HG03378 (cell line): ENCODE results near the gene PCSK6.
"Not testable (repeated sequence)": the region's sequence is repeated elsewhere in the genome, so short reads cannot be mapped to it uniquely, and the experiment has no call there.

Experiments
- ATAC-seq: cut with Tn5 transposase; IDR thresholded peaks from one replicate; pipeline ENCODE4 v1.9.1; 2021; ENCODE audit warnings: mild to moderate bottlenecking, moderate library complexity; ENCODE audit not compliant: unreplicated experiment

PCSK6 gene

GRCh38 chr15:101362986-101363566 is 126.4 kb downstream of the PCSK6 start:
- ATAC-seq, result no peak

GRCh38 chr15:101362359-101362758 is 127.1 kb downstream of the PCSK6 start:
- ATAC-seq, result no peak

- ATAC-seq, result no peak
These were observed 128.1 kb downstream of the PCSK6 start for GRCh38 chr15:101361418-101361817.

DNA sequence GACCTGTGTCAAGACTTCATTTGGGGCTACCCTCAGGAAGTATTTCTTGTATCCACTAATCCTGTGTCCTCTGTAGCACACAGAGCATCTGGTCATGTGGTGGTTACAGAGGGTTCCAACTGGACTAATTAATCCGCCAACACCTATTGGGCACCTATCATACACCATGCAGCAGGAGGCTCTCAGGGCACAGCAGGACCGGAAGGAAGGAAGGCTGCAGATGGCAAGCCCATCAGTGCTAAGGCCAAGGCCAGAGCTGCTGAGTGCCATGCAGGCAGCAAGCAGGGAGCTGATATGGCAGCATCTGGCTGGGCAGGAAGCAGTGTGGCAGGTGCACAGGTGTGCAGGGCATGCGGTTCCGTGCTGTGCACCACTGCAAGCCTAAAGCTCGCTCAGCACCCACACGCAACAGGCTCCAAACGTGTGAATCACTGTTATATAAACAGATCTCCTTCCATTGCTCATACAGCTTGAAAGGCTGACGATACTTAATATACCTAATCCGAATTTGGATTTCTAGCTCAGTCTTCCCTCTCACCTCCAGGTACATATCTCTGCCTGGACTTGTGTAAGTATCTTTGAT is 130.1 kb downstream of the PCSK6 start:
- no peak for ATAC-seq

- ATAC-seq, result no peak
These were observed 130.6 kb downstream of the PCSK6 start for GRCh38 chr15:101358895-101359294.

- no peak for ATAC-seq
These were observed 131.6 kb downstream of the PCSK6 start for GRCh38 chr15:101357885-101358284.

- ATAC-seq, result no peak
These were observed 132.2 kb downstream of the PCSK6 start for GRCh38 chr15:101357333-101357732.

- ATAC-seq, result not testable (repeated sequence)
These were observed 132.9 kb downstream of the PCSK6 start for GRCh38 chr15:101356512-101357172.

DNA sequence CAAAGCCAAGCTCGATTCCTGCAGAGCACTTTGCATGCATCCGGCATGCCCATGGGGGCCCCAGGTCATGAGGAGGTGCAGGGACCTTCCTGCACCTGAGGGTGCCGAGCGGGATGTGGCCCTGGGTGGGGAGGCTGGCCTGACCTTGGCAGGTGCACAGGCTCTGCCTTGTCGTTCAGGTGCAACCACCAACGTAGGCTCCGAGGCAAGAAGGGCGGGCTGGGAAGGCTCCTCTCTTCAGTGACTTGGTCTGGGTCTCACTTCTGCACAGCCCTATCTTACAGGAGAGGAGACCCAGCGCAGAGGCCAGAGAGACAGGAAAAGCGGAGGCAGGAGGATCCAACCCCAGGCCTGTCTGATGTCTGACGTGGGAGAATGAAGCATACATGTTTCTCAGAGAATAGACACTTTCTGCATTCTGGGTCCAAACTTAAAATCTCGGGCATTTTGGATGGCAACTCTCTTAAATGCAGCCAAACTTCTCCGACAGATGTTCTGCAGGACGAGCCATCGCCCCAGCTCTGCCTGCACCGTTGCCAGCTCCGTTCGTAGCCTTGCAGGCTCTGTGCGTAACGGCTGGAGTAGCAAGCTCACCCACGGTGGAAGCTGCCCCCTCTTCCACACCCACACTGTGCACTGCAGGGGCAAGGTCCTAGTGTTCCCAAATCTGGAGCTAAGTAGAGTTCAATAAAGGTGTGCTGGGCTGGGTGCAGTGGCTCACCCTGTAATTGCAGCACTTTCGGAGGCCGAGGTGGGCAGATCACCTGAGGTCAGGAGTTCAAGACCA is 133.6 kb downstream of the PCSK6 start:
- ATAC-seq, result no peak

- no peak for ATAC-seq
These were observed 134.4 kb downstream of the PCSK6 start for GRCh38 chr15:101354891-101355623.

DNA sequence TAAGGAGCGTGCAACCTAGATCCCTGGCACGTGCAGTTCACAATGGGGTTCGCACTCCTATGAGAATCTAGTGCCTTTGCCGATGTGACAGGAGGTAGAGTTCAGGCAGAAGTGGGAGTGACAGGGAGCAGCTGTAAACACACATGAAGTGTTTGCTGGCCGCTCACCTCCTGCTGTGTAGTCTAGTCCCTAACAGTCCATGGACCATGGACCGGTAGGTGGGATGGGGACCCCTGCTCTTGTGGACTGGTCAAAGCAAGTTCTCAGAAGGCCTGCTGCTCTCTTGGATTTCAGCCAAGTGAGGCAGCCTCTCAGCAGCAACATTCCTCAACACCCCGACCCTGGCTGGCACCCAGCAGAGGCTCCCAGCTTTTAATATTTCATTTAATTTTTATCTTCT is 136.3 kb downstream of the PCSK6 start:
- no peak for ATAC-seq

DNA sequence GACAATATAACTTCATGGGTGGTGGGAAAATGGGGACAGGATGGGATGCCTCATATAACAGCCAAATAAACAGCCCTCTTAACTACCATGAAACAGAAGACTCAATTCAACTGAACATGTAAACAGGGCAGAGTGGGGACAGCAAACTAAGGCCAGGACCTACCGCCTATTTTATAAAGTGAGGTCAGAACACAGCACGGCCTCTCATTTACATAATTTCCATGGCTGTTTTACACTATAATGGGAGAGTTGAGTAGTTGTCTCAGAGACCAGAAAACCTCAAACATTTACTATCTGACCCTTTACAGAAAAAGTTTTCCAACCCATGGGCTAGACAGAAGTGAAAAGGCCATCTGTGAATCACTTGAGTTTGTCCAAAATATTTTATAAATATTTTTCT is 137.8 kb downstream of the PCSK6 start:
- no peak for ATAC-seq

DNA sequence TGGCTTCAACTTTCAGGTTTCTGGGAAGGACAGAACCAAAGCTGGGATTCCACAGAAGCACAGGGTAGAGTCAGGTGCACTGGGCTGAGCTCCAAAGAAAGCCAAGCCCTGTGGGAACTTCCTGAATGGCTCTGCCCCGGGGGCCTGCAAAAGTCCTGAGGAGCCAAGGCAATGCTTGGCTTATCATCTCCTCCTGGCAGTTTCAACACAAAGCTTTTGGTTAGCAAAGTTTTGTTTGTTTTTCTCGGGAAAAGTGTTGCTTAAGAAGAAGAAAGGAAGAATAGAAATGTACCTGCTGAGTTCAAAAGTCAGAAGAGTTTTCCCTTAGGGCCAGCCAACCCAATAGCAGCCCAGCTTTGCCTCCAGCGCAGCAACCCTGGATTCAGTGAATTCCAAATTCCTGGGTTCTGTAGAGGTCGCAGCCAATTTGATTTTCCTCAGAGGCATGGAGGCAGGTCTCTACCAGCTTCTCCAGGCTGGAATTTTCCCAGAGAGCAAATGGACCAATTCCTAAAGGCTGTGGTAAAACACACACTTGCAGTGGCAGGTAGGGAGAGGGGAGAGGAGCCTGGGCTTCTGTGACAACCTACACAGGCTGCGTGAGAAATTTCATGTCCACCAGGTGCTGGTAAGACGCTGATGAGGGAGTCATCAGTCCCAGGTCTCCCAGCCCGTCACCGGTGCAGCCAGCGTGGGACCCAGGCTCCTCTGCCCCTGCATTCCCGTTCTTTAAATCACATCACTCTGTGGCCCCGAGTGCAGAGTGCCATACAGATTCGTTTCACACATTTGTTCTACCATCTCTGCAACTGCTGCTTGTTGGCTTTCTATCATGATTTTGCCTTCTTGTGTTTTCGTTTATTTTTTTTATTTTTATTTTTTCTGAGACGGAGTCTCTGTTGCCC is 140.2 kb downstream of the PCSK6 start:
- no peak for ATAC-seq

DNA sequence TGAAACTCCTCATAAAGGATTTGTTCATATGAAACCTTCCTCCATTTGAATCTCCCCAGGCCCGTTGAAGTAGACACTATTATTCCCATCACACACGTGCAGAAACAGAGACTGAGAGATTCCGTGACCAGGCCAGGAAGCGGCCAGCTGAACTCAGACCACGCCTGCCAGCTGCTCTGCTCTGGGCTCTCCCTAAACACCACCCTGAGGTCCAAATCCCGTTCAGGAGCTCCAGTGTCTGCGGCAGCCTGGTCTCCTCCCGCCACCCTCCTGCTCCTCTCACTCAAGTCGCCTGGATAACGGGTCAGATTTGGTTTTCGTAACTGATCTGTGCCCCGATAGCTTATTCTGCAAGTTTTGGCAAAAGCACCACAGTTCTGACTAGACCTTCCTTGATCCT is 140.9 kb downstream of the PCSK6 start:
- no peak for ATAC-seq

- ATAC-seq, result no peak
These were observed 141.5 kb downstream of the PCSK6 start for GRCh38 chr15:101348015-101348414.

GRCh38 chr15:101347454-101347853 is 142.1 kb downstream of the PCSK6 start:
- no peak for ATAC-seq

DNA sequence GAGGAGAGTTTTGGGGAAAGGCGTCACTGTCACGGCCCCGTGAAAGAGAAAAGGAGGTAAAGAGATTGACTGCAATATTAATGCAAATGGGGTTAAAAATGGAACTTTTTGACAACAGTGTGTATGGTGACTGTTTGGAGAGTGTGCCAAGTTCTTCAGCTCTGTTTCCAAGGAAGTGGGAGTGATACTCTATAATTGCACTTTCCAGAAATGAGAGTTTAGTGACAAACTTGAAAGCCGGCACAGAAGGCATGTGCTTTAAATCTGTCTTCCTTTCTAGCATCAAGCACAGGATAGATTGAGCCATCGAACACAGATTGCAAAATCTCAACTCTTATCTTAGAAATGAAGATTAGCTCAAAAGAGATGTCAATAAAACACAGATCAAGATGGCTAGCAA is 142.6 kb downstream of the PCSK6 start:
- no peak for ATAC-seq

GRCh38 chr15:101342056-101342455 is 147.5 kb downstream of the PCSK6 start:
- no peak for ATAC-seq

- no peak for ATAC-seq
These were observed 150.9 kb downstream of the PCSK6 start for GRCh38 chr15:101338502-101339057.

GRCh38 chr15:101337976-101338375 is 151.5 kb downstream of the PCSK6 start:
- no peak for ATAC-seq
